SKM-1 (cell line): ENCODE data around the gene PIM2.
"Not testable (repeated sequence)": the region's sequence is repeated elsewhere in the genome, so short reads cannot be mapped to it uniquely, and the experiment has no call there.

Source experiments
- DNase-seq: peaks from one replicate; lab custom pipeline; 2025; ENCODE audit not compliant: unreplicated experiment; lab: John Stamatoyannopoulos, UW

The PIM2 gene

GRCh38 chrX:48908600-48908999 lies 10.2 kb downstream of the PIM2 start:
- DNase-seq = no peak

- DNase-seq = no peak
Observed at GRCh38 chrX:48905090-48905790, 13.6 kb downstream of the PIM2 start.

- DNase-seq = no peak
Observed at GRCh38 chrX:48904626-48905025, 14.2 kb downstream of the PIM2 start.

GRCh38 chrX:48904180-48904579 lies 14.6 kb downstream of the PIM2 start:
- no peak for DNase-seq

GRCh38 chrX:48903290-48903689 lies 15.5 kb downstream of the PIM2 start:
- DNase-seq = no peak

- DNase-seq = no peak
Observed at GRCh38 chrX:48902776-48903175, 16.0 kb downstream of the PIM2 start.

GRCh38 chrX:48902135-48902534 lies 16.7 kb downstream of the PIM2 start:
- no peak for DNase-seq

GRCh38 chrX:48901069-48901468 lies 17.8 kb downstream of the PIM2 start:
- no peak for DNase-seq

- no peak for DNase-seq
Observed at GRCh38 chrX:48899078-48899410, 19.8 kb downstream of the PIM2 start.

GRCh38 chrX:48897625-48898306 lies 21.1 kb downstream of the PIM2 start, which contains the start of the genes PQBP1 and TIMM17B:
TSS of gene PQBP1 (plus strand) at chrX:48897930. CDS start at chrX:48898510, 580 bp downstream.
TSS of gene TIMM17B (minus strand) at chrX:48897768. CDS start at chrX:48897749, 19 bp downstream.
- DNase-seq = peak; percentile 69

- DNase-seq = peak; percentile 9
Observed at GRCh38 chrX:48897157-48897624, 21.6 kb downstream of the PIM2 start.

- no peak for DNase-seq
Observed at GRCh38 chrX:48896611-48897011, 22.2 kb downstream of the PIM2 start.

- no peak for DNase-seq
Observed at GRCh38 chrX:48894891-48895290, 23.9 kb downstream of the PIM2 start.

GRCh38 chrX:48893556-48894348 lies 25.1 kb downstream of the PIM2 start:
- DNase-seq = no peak

GRCh38 chrX:48892896-48893295 lies 25.9 kb downstream of the PIM2 start:
- no peak for DNase-seq

- peak; percentile 50 for DNase-seq
Observed at GRCh38 chrX:48891402-48892288, 27.2 kb downstream of the PIM2 start.

- no peak for DNase-seq
Observed at GRCh38 chrX:48890934-48891401, 27.9 kb downstream of the PIM2 start.

GRCh38 chrX:48890296-48890925 lies 28.4 kb downstream of the PIM2 start:
- no peak for DNase-seq

GRCh38 chrX:48886586-48886985 lies 32.2 kb downstream of the PIM2 start:
- DNase-seq = not testable (repeated sequence)

GRCh38 chrX:48883729-48884128 lies 35.1 kb downstream of the PIM2 start:
- no peak for DNase-seq
